Measurements from ENCODE around the gene SNAP47.
A peak's percentile ranks its signal among the peaks of the same experiment; 100 is the strongest.

Gene SNAP47

GRCh38 chr1:227739636-227740035 lies 4.4 kb downstream of the SNAP47 start:
- peaks cover 84% of the 10 kb centered on the region for H4K20me1 ChIP-seq

GRCh38 chr1:227740401-227740960 lies 5.2 kb downstream of the SNAP47 start:
- Histone ChIP-seq H3K27me3 (no peaks in the 10 kb centered on the region), H3K9ac (no peak overlapping the region), H3K9me3 (no peaks in the 10 kb centered on the region), H4K20me1 (peaks cover 92% of the 10 kb centered on the region), H3K4me2 (no peak overlapping the region), H3K4me1 (peaks cover 65% of the 10 kb centered on the region), H3K36me3 (peaks cover 20% of the 10 kb centered on the region; the same call in 1 of the 2 replicates), H3K27ac (no peak overlapping the region), H3K4me3 (no peak overlapping the region)
- TF ChIP-seq Cebpa-rat (IDR thresholded peaks at IDR 0.05): no peak

More at GRCh38 chr1:227739636-227740035, 4.4 kb downstream of the SNAP47 start:
- no peak overlapping the region for H3K9ac ChIP-seq
- H3K4me3 ChIP-seq: no peak overlapping the region
- H3K4me1 ChIP-seq: peaks cover 56% of the 10 kb centered on the region
- peaks cover 20% of the 10 kb centered on the region; the same call in 1 of the 2 replicates for H3K36me3 ChIP-seq
- no peaks in the 10 kb centered on the region for H3K9me3 ChIP-seq
- H3K27me3 ChIP-seq: no peaks in the 10 kb centered on the region
- H3K4me2 ChIP-seq: no peak overlapping the region
- H3K27ac ChIP-seq: no peak overlapping the region
- TF ChIP-seq Cebpa-rat (IDR thresholded peaks at IDR 0.05): no peak

GRCh38 chr1:227741166-227741870 lies 6.1 kb downstream of the SNAP47 start:
- H3K4me1 ChIP-seq: peaks cover 67% of the 10 kb centered on the region
- H3K9me3 ChIP-seq: no peaks in the 10 kb centered on the region
- no peak for TF ChIP-seq Cebpa-rat (IDR thresholded peaks at IDR 0.05)
- no peak overlapping the region for H3K4me3 ChIP-seq
- H3K36me3 ChIP-seq: peaks cover 22% of the 10 kb centered on the region; the same call in 1 of the 2 replicates
- peaks cover 95% of the 10 kb centered on the region for H4K20me1 ChIP-seq
- H3K4me2 ChIP-seq: no peak overlapping the region
- no peak overlapping the region for H3K9ac ChIP-seq
- H3K27ac ChIP-seq: no peak overlapping the region
- no peaks in the 10 kb centered on the region for H3K27me3 ChIP-seq

- Histone ChIP-seq H3K36me3 (peaks cover 39% of the 10 kb centered on the region), H3K4me2 (peak overlapping the region; percentile 86), H3K4me3 (no peak overlapping the region), H4K20me1 (peaks cover 97% of the 10 kb centered on the region), H3K27ac (peak overlapping the region; percentile 39; the same call in 1 of the 2 replicates), H3K4me1 (peaks cover 62% of the 10 kb centered on the region), H3K9me3 (no peaks in the 10 kb centered on the region), H3K9ac (no peak overlapping the region), H3K27me3 (no peaks in the 10 kb centered on the region)
- TF ChIP-seq Cebpa-rat (IDR thresholded peaks at IDR 0.05): no peak
Measured at GRCh38 chr1:227742738-227743715, 7.8 kb downstream of the SNAP47 start.

- H3K9me3 ChIP-seq: no peaks in the 10 kb centered on the region
- H3K4me2 ChIP-seq: peak overlapping the region; percentile 86
- peaks cover 100% of the 10 kb centered on the region for H4K20me1 ChIP-seq
- peaks cover 52% of the 10 kb centered on the region for H3K4me1 ChIP-seq
- no peak for TF ChIP-seq Cebpa-rat (IDR thresholded peaks at IDR 0.05)
- no peaks in the 10 kb centered on the region for H3K27me3 ChIP-seq
- H3K27ac ChIP-seq: peak overlapping the region; percentile 39
- peaks cover 44% of the 10 kb centered on the region for H3K36me3 ChIP-seq
- peak overlapping the region; percentile 23; the same call in 1 of the 2 replicates for H3K4me3 ChIP-seq
- H3K9ac ChIP-seq: peak overlapping the region; percentile 51; the same call in 1 of the 2 replicates
Measured at GRCh38 chr1:227744668-227745067, 9.4 kb downstream of the SNAP47 start.

GRCh38 chr1:227745568-227746265 lies 10.5 kb downstream of the SNAP47 start:
- TF ChIP-seq Cebpa-rat (IDR thresholded peaks at IDR 0.05): no peak
- H4K20me1 ChIP-seq: peaks cover 100% of the 10 kb centered on the region
- peak overlapping the region; percentile 51 for H3K27ac ChIP-seq
- peaks cover 46% of the 10 kb centered on the region for H3K36me3 ChIP-seq
- no peaks in the 10 kb centered on the region for H3K9me3 ChIP-seq
- peak overlapping the region; percentile 51 for H3K9ac ChIP-seq
- no peak overlapping the region for H3K4me3 ChIP-seq
- peak overlapping the region; percentile 86 for H3K4me2 ChIP-seq
- no peaks in the 10 kb centered on the region for H3K27me3 ChIP-seq
- peaks cover 47% of the 10 kb centered on the region for H3K4me1 ChIP-seq

GRCh38 chr1:227746676-227747075 lies 11.4 kb downstream of the SNAP47 start:
- Histone ChIP-seq H3K27ac (no peak overlapping the region), H3K9ac (no peak overlapping the region), H3K4me3 (no peak overlapping the region), H3K36me3 (peaks cover 54% of the 10 kb centered on the region), H4K20me1 (peaks cover 100% of the 10 kb centered on the region), H3K4me1 (peaks cover 47% of the 10 kb centered on the region), H3K9me3 (no peaks in the 10 kb centered on the region), H3K4me2 (no peak overlapping the region), H3K27me3 (no peaks in the 10 kb centered on the region)
- no peak for TF ChIP-seq Cebpa-rat (IDR thresholded peaks at IDR 0.05)

- Histone ChIP-seq H3K9me3 (no peaks in the 10 kb centered on the region), H3K36me3 (peaks cover 59% of the 10 kb centered on the region)
Measured at GRCh38 chr1:227747382-227747781, 12.1 kb downstream of the SNAP47 start.

GRCh38 chr1:227747948-227748495 lies 12.8 kb downstream of the SNAP47 start:
- TF ChIP-seq Cebpa-rat (IDR thresholded peaks at IDR 0.05): no peak
- no peak overlapping the region for H3K4me2 ChIP-seq

More at GRCh38 chr1:227747382-227747781, 12.1 kb downstream of the SNAP47 start:
- Histone ChIP-seq H3K9ac (no peak overlapping the region), H3K4me3 (no peak overlapping the region), H3K4me1 (peaks cover 44% of the 10 kb centered on the region), H3K4me2 (no peak overlapping the region), H3K27ac (no peak overlapping the region), H4K20me1 (peaks cover 98% of the 10 kb centered on the region), H3K27me3 (no peaks in the 10 kb centered on the region)
- no peak for TF ChIP-seq Cebpa-rat (IDR thresholded peaks at IDR 0.05)

More at GRCh38 chr1:227747948-227748495, 12.8 kb downstream of the SNAP47 start:
- H4K20me1 ChIP-seq: peaks cover 98% of the 10 kb centered on the region
- H3K27ac ChIP-seq: no peak overlapping the region
- no peak overlapping the region for H3K4me3 ChIP-seq
- H3K36me3 ChIP-seq: peaks cover 66% of the 10 kb centered on the region
- H3K9ac ChIP-seq: no peak overlapping the region
- H3K9me3 ChIP-seq: no peaks in the 10 kb centered on the region
- H3K4me1 ChIP-seq: peaks cover 38% of the 10 kb centered on the region
- H3K27me3 ChIP-seq: no peaks in the 10 kb centered on the region

Measured in BLaER1 (cell line).